Memory B cell (primary cell): ENCODE results near the gene DIRAS1.
A peak's percentile ranks its signal among the peaks of the same experiment; 100 is the strongest.

ENCODE experiments used
- ATAC-seq: fragments of 150-1000 bp; cut with Tn5 transposase; 2 replicates; pipeline ENCODE4 v1.10.0; 2021; ENCODE audit warnings: low read depth, mild to moderate bottlenecking, moderate library complexity
- DNase-seq, 2 donors: peaks; one replicate each; pipeline ENCODE4 v3.0.0; 2022; ENCODE audit warnings: low spot score in 2 of 2
- H3K27ac Mint-ChIP-seq: one replicate; pipeline ENCODE4 v1.8.0; 2022; ENCODE audit warnings: mild to moderate bottlenecking, moderate library complexity, mixed read lengths
- H3K27me3 Mint-ChIP-seq: one replicate; pipeline ENCODE4 v1.8.0; 2022; ENCODE audit warnings: mixed read lengths
- H3K36me3 Mint-ChIP-seq: one replicate; pipeline ENCODE4 v1.8.0; 2022; ENCODE audit warnings: mild to moderate bottlenecking, mixed read lengths
- H3K4me1 Mint-ChIP-seq: one replicate; pipeline ENCODE4 v1.8.0; 2022; ENCODE audit warnings: mixed read lengths
- H3K4me3 Mint-ChIP-seq: one replicate; pipeline ENCODE4 v1.8.0; 2022; ENCODE audit warnings: mild to moderate bottlenecking, moderate library complexity, mixed read lengths
- H3K9me3 Mint-ChIP-seq: one replicate; pipeline ENCODE4 v1.8.0; 2022; ENCODE audit warnings: mixed read lengths

The DIRAS1 gene

GRCh38 chr19:2759965-2760364 lies 38.8 kb upstream of the DIRAS1 start:
- ATAC-seq (no peak), DNase-seq (no peak)
- peak overlapping the region; percentile 55 for H3K27ac Mint-ChIP-seq
- H3K27me3 Mint-ChIP-seq: no peaks in the 10 kb centered on the region
- peaks cover 21% of the 10 kb centered on the region for H3K36me3 Mint-ChIP-seq
- H3K9me3 Mint-ChIP-seq: no peaks in the 10 kb centered on the region
- no peaks in the 10 kb centered on the region for H3K4me1 Mint-ChIP-seq
- no peak overlapping the region for H3K4me3 Mint-ChIP-seq

GRCh38 chr19:2759362-2759761 lies 38.2 kb upstream of the DIRAS1 start:
- Mint-ChIP-seq H3K4me1 (no peaks in the 10 kb centered on the region), H3K27me3 (no peaks in the 10 kb centered on the region), H3K9me3 (no peaks in the 10 kb centered on the region), H3K27ac (peak overlapping the region; percentile 55), H3K36me3 (peaks cover 21% of the 10 kb centered on the region), H3K4me3 (no peak overlapping the region)
- ATAC-seq: peak; percentile 27
- DNase-seq: no peak

- Mint-ChIP-seq H3K27ac (peak overlapping the region; percentile 55), H3K9me3 (no peaks in the 10 kb centered on the region), H3K27me3 (no peaks in the 10 kb centered on the region), H3K4me1 (no peaks in the 10 kb centered on the region), H3K36me3 (peaks cover 21% of the 10 kb centered on the region), H3K4me3 (no peak overlapping the region)
- no peak for DNase-seq
- ATAC-seq: no peak
Measured at GRCh38 chr19:2758601-2759313, 37.6 kb upstream of the DIRAS1 start.

GRCh38 chr19:2756921-2757881 lies 36.0 kb upstream of the DIRAS1 start:
- Mint-ChIP-seq H3K9me3 (no peaks in the 10 kb centered on the region), H3K4me1 (no peaks in the 10 kb centered on the region), H3K36me3 (peaks cover 17% of the 10 kb centered on the region), H3K27ac (no peak overlapping the region), H3K27me3 (no peaks in the 10 kb centered on the region), H3K4me3 (no peak overlapping the region)
- no peak for ATAC-seq
- DNase-seq: no peak

- no peaks in the 10 kb centered on the region for H3K9me3 Mint-ChIP-seq
- ATAC-seq (no peak), DNase-seq (no peak)
- no peak overlapping the region for H3K4me3 Mint-ChIP-seq
- H3K27ac Mint-ChIP-seq: no peak overlapping the region
- no peaks in the 10 kb centered on the region for H3K27me3 Mint-ChIP-seq
- H3K36me3 Mint-ChIP-seq: peaks cover 15% of the 10 kb centered on the region
- no peaks in the 10 kb centered on the region for H3K4me1 Mint-ChIP-seq
Measured at GRCh38 chr19:2756477-2756876, 35.3 kb upstream of the DIRAS1 start.

- DNase-seq (no peak), ATAC-seq (no peak)
- no peak overlapping the region for H3K27ac Mint-ChIP-seq
- no peaks in the 10 kb centered on the region for H3K9me3 Mint-ChIP-seq
- no peak overlapping the region for H3K4me3 Mint-ChIP-seq
- peaks cover 15% of the 10 kb centered on the region for H3K36me3 Mint-ChIP-seq
- H3K27me3 Mint-ChIP-seq: no peaks in the 10 kb centered on the region
- H3K4me1 Mint-ChIP-seq: no peaks in the 10 kb centered on the region
Measured at GRCh38 chr19:2755811-2756210, 34.6 kb upstream of the DIRAS1 start.

GRCh38 chr19:2755448-2755705 lies 34.2 kb upstream of the DIRAS1 start:
- no peaks in the 10 kb centered on the region for H3K4me1 Mint-ChIP-seq
- no peak overlapping the region for H3K27ac Mint-ChIP-seq

GRCh38 chr19:2754659-2755447 lies 33.7 kb upstream of the DIRAS1 start:
- no peak for ATAC-seq
- H3K36me3 Mint-ChIP-seq: peaks cover 13% of the 10 kb centered on the region
- DNase-seq: no peak
- no peak overlapping the region for H3K4me3 Mint-ChIP-seq
- no peaks in the 10 kb centered on the region for H3K4me1 Mint-ChIP-seq
- H3K9me3 Mint-ChIP-seq: no peaks in the 10 kb centered on the region
- no peak overlapping the region for H3K27ac Mint-ChIP-seq
- H3K27me3 Mint-ChIP-seq: no peaks in the 10 kb centered on the region

More at GRCh38 chr19:2755448-2755705, 34.2 kb upstream of the DIRAS1 start:
- no peak for ATAC-seq
- Mint-ChIP-seq H3K4me3 (no peak overlapping the region), H3K27me3 (no peaks in the 10 kb centered on the region), H3K36me3 (peaks cover 13% of the 10 kb centered on the region), H3K9me3 (no peaks in the 10 kb centered on the region)
- DNase-seq: no peak

GRCh38 chr19:2751438-2751830 lies 30.3 kb upstream of the DIRAS1 start:
- ATAC-seq (no peak), DNase-seq (no peak)
- Mint-ChIP-seq H3K9me3 (no peaks in the 10 kb centered on the region), H3K27ac (no peak overlapping the region), H3K36me3 (peaks cover 4% of the 10 kb centered on the region), H3K4me3 (no peak overlapping the region), H3K4me1 (peaks cover 6% of the 10 kb centered on the region), H3K27me3 (no peaks in the 10 kb centered on the region)

- Mint-ChIP-seq H3K9me3 (no peaks in the 10 kb centered on the region), H3K4me3 (no peak overlapping the region), H3K4me1 (peaks cover 6% of the 10 kb centered on the region), H3K27ac (no peak overlapping the region), H3K36me3 (peaks cover 4% of the 10 kb centered on the region), H3K27me3 (no peaks in the 10 kb centered on the region)
- ATAC-seq (no peak), DNase-seq (no peak)
Measured at GRCh38 chr19:2750808-2751437, 29.8 kb upstream of the DIRAS1 start.

- DNase-seq: no peak
- H3K36me3 Mint-ChIP-seq: no peaks in the 10 kb centered on the region
- no peak for ATAC-seq
- no peak overlapping the region for H3K4me3 Mint-ChIP-seq
- no peaks in the 10 kb centered on the region for H3K27me3 Mint-ChIP-seq
- no peak overlapping the region for H3K27ac Mint-ChIP-seq
- H3K4me1 Mint-ChIP-seq: peaks cover 6% of the 10 kb centered on the region
- H3K9me3 Mint-ChIP-seq: no peaks in the 10 kb centered on the region
Measured at GRCh38 chr19:2747349-2747748, 26.2 kb upstream of the DIRAS1 start.

GRCh38 chr19:2744113-2744512 lies 22.9 kb upstream of the DIRAS1 start:
- Mint-ChIP-seq H3K27me3 (no peaks in the 10 kb centered on the region), H3K4me1 (peaks cover 12% of the 10 kb centered on the region), H3K36me3 (no peaks in the 10 kb centered on the region), H3K9me3 (no peaks in the 10 kb centered on the region), H3K27ac (no peak overlapping the region), H3K4me3 (no peak overlapping the region)
- DNase-seq (no peak), ATAC-seq (no peak)

GRCh38 chr19:2743099-2743498 lies 21.9 kb upstream of the DIRAS1 start:
- H3K9me3 Mint-ChIP-seq: no peaks in the 10 kb centered on the region
- no peak for ATAC-seq
- no peaks in the 10 kb centered on the region for H3K36me3 Mint-ChIP-seq
- no peaks in the 10 kb centered on the region for H3K27me3 Mint-ChIP-seq
- no peak overlapping the region for H3K27ac Mint-ChIP-seq
- DNase-seq: no peak
- no peak overlapping the region for H3K4me3 Mint-ChIP-seq
- H3K4me1 Mint-ChIP-seq: peaks cover 15% of the 10 kb centered on the region

GRCh38 chr19:2740314-2740656 lies 19.1 kb upstream of the DIRAS1 start:
- ATAC-seq: no peak
- no peak for DNase-seq
- H3K36me3 Mint-ChIP-seq: peaks cover 16% of the 10 kb centered on the region
- H3K27me3 Mint-ChIP-seq: no peaks in the 10 kb centered on the region
- peak overlapping the region; percentile 85 for H3K4me3 Mint-ChIP-seq
- H3K9me3 Mint-ChIP-seq: no peaks in the 10 kb centered on the region
- H3K27ac Mint-ChIP-seq: peak overlapping the region; percentile 60
- H3K4me1 Mint-ChIP-seq: peaks cover 20% of the 10 kb centered on the region
